ENCODE results near the gene RABAC1. TPM values are rescaled to one million over a fixed set of nuclear protein-coding genes. Genes with fewer than 3 reads are reported as not detected.
A peak's percentile ranks its signal among the peaks of the same experiment; 100 is the strongest.

The RABAC1 gene
- total RNA-seq, 1 donor from 2014 or later, result 93.4 TPM

- Mint-ChIP-seq H3K36me3 (ENCODE audit: low read depth) (no peaks in the 10 kb centered on the region), H3K9me3 (no peaks in the 10 kb centered on the region), H3K27me3 (ENCODE audit: low read depth) (no peaks in the 10 kb centered on the region), H3K4me3 (peak overlapping the region; percentile 91), H3K27ac (ENCODE audit: unreplicated experiment) (peak overlapping the region; percentile 35), H3K4me1 (peaks cover 20% of the 10 kb centered on the region)
- peak; percentile 65 for DNase-seq (ENCODE audit: low read depth, low spot score)
- TF ChIP-seq CTCF (conservative IDR thresholded peaks at IDR 0.05), result no peak
Measured at GRCh38 chr19:41958367-41959055, 610 bp downstream of the RABAC1 start.

- peak; percentile 54 for DNase-seq (ENCODE audit: low read depth, low spot score)
- H3K27me3 Mint-ChIP-seq (ENCODE audit: low read depth), result no peaks in the 10 kb centered on the region
- peak; percentile 82 for TF ChIP-seq CTCF (conservative IDR thresholded peaks at IDR 0.05)
- H3K4me1 Mint-ChIP-seq, result peaks cover 20% of the 10 kb centered on the region
- peak overlapping the region; percentile 91 for H3K4me3 Mint-ChIP-seq
- H3K9me3 Mint-ChIP-seq, result no peaks in the 10 kb centered on the region
- H3K27ac Mint-ChIP-seq (ENCODE audit: unreplicated experiment), result no peak overlapping the region
- H3K36me3 Mint-ChIP-seq (ENCODE audit: low read depth), result no peaks in the 10 kb centered on the region
Measured at GRCh38 chr19:41957838-41958366, 1.2 kb downstream of the RABAC1 start.

GRCh38 chr19:41957161-41957837 lies 1.8 kb downstream of the RABAC1 start:
- Mint-ChIP-seq H3K4me1 (peaks cover 20% of the 10 kb centered on the region), H3K27ac (ENCODE audit: unreplicated experiment) (peak overlapping the region; percentile 4), H3K9me3 (no peaks in the 10 kb centered on the region), H3K27me3 (ENCODE audit: low read depth) (no peaks in the 10 kb centered on the region), H3K36me3 (ENCODE audit: low read depth) (no peaks in the 10 kb centered on the region), H3K4me3 (peak overlapping the region; percentile 91)
- TF ChIP-seq CTCF (conservative IDR thresholded peaks at IDR 0.05), result no peak
- DNase-seq (ENCODE audit: low read depth, low spot score), result no peak

GRCh38 chr19:41956621-41957020 lies 2.5 kb downstream of the RABAC1 start:
- Mint-ChIP-seq H3K4me1 (peaks cover 23% of the 10 kb centered on the region), H3K27ac (ENCODE audit: unreplicated experiment) (no peak overlapping the region), H3K9me3 (no peaks in the 10 kb centered on the region), H3K36me3 (ENCODE audit: low read depth) (no peaks in the 10 kb centered on the region), H3K27me3 (ENCODE audit: low read depth) (no peaks in the 10 kb centered on the region), H3K4me3 (peak overlapping the region; percentile 61)
- TF ChIP-seq CTCF (conservative IDR thresholded peaks at IDR 0.05), result no peak
- DNase-seq (ENCODE audit: low read depth, low spot score), result no peak

GRCh38 chr19:41955521-41955920 lies 3.6 kb downstream of the RABAC1 start:
- peaks cover 23% of the 10 kb centered on the region for H3K4me1 Mint-ChIP-seq

More at GRCh38 chr19:41955521-41955920, 3.6 kb downstream of the RABAC1 start:
- Mint-ChIP-seq H3K27me3 (ENCODE audit: low read depth) (no peaks in the 10 kb centered on the region), H3K4me3 (no peak overlapping the region), H3K27ac (ENCODE audit: unreplicated experiment) (no peak overlapping the region), H3K9me3 (no peaks in the 10 kb centered on the region), H3K36me3 (ENCODE audit: low read depth) (no peaks in the 10 kb centered on the region)
- no peak for TF ChIP-seq CTCF (conservative IDR thresholded peaks at IDR 0.05)
- no peak for DNase-seq (ENCODE audit: low read depth, low spot score)
